HG03571 (cell line): ENCODE data around the gene POLD3.

Source experiments
- ATAC-seq: cut with Tn5 transposase; IDR thresholded peaks from one replicate; pipeline ENCODE4 v1.9.1; 2021; ENCODE audit not compliant: unreplicated experiment

Gene POLD3

GRCh38 chr11:74672332-74672955 is 80.1 kb downstream of the POLD3 start:
- no peak for ATAC-seq

DNA sequence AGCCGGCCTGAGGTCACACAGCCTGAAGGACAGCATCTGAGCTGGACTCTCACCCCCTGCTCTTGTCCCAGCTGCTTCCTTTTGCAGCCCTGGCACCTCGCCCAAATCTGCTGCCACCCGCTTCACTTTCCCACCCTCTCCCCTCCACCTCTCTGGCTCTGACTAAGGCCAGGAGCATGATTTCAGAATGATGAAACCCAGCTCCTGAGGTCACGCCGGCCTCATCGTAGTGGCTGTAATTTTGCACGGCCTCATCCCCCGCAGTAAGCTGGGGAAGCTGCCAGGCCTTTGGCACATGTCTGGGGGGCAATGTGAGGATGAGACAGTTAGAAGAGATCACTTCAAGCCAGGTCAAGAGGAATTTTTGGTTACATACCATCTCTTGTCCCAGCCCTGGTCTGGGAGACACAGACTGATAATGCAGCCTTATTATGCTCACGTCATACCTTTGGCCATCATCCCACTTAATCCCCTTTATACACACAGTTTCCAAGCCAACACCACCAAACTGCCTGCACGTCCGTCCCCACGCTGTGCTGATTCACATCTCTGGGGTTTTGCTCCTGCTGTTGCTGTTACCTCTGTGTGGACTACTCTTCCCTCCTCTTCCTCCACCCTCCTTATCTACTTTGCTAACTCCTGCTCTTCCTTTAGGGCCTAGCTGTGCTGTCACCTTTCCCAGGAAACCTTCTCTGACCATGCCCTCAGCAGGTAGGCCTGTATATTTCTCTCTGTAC is 80.7 kb downstream of the POLD3 start:
- ATAC-seq = no peak

DNA sequence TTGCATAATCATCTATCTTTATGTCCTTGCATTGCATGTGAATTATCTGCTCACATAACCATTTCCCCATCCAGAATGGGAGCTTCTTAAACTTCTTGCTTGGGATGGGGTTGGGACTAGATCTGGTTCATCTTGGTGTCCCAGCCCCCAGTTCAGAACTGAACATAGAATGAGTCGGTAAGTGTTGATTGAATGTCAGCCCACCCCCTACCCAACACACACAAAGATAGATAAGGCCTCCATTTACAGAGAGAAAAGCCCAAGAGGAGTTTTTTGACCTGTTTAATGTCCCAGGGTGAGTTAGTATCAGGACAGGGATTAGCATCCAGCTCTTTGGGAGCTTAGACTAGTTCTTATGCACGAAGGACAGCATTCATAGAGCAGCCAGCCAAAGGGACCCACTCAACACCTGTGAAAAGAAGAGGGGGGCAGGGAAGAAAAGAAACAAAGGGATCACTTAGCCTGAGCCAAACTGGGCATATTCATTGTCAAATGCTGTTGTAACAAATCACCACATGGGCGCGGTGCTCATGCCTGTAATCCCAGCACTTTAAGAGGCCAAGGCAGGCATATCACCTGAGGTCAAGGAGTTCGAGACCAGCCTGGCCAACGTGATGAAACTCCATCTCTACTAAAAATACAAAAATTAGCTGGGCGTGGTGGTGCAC is 81.4 kb downstream of the POLD3 start:
- no peak for ATAC-seq

- ATAC-seq = no peak
Observed at GRCh38 chr11:74675761-74676160, 83.4 kb downstream of the POLD3 start.

DNA sequence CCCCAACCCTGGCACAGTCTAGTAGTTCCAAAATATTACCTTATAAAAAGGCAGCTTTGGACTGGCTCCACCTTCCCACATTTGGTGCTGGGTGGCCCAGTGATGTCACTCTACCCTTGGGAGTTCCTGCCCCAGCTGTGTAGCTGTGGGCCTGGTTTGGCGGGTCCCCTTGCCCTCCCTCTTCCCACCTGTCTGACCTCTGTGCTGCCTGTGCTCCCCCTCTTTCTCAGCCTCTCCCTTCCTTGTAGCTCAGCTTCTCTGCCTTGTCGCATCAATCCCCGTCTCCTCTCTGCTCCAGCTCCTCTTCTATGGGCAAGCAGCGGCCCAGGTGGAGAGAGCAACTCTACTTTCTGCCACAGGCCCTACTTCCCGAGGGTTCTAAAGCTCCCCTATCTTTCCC is 84.2 kb downstream of the POLD3 start:
- ATAC-seq = no peak

- ATAC-seq = no peak
Observed at GRCh38 chr11:74677131-74677530, 84.7 kb downstream of the POLD3 start.

DNA sequence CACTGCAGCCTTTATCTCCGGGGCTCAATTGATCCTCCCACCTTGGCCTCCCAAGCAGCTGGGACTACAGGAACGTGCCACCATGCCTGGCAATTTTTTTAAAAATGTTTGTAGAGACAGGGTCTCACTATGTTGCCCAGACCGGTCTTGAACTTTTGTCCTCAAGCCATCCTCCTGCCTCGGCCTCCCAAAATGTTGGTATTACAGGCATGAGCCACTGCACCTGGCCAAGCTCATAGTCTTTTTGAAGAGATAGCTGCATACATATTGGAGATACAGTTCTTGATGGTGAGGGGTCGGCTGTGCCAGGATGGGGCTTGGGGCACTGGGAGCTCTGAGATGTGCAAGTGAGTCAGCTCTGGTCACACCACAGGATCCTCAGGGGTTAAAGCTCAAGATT is 85.7 kb downstream of the POLD3 start:
- ATAC-seq = no peak

DNA sequence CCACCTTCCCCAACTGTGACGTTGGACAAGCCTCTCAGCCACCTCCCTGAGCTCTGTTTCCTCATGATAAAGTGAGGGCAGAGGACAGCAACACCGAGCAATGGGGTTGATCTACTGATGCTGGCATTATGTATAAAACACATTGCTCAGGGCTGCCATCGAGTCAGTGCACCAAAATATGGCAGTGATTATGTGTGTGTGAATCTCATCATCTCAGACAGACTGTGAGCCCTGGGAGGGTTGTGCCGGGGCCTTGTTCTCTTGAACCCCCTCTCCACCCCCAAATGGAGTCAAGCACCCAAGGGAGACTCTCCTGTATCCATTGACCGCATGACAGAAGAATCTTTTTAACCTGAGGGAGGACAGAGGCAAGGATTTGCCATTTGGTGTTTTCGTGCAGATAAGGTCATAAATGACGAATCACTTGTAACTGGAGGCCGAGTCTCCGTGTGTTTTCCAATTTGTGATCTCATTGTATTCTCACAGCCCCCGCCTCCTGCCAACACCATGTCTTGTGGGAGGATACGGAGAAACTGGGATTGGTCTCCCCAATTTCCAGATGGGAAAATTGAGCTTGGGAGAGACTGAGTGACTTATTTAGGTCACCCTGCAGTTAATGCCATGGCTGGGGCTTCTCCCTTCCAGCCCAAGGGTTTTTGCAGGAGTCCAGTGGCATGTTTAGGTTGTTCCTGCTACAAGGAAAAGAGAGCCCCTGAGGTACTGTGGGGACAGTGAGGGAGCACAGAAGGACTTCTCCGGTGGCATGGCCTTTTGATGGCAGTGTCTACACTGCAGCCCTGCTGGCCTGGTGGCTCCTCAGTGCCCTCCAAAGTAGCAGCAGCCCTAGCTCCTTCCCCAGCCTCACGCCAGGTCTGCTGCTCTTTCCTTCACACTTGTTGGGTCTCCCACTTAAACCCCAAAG is 86.5 kb downstream of the POLD3 start:
- ATAC-seq = no peak

- ATAC-seq = no peak
Observed at GRCh38 chr11:74679513-74679865, 87.1 kb downstream of the POLD3 start.

- no peak for ATAC-seq
Observed at GRCh38 chr11:74680035-74680671, 87.8 kb downstream of the POLD3 start.

GRCh38 chr11:74680703-74681531 is 88.5 kb downstream of the POLD3 start:
- ATAC-seq = no peak

DNA sequence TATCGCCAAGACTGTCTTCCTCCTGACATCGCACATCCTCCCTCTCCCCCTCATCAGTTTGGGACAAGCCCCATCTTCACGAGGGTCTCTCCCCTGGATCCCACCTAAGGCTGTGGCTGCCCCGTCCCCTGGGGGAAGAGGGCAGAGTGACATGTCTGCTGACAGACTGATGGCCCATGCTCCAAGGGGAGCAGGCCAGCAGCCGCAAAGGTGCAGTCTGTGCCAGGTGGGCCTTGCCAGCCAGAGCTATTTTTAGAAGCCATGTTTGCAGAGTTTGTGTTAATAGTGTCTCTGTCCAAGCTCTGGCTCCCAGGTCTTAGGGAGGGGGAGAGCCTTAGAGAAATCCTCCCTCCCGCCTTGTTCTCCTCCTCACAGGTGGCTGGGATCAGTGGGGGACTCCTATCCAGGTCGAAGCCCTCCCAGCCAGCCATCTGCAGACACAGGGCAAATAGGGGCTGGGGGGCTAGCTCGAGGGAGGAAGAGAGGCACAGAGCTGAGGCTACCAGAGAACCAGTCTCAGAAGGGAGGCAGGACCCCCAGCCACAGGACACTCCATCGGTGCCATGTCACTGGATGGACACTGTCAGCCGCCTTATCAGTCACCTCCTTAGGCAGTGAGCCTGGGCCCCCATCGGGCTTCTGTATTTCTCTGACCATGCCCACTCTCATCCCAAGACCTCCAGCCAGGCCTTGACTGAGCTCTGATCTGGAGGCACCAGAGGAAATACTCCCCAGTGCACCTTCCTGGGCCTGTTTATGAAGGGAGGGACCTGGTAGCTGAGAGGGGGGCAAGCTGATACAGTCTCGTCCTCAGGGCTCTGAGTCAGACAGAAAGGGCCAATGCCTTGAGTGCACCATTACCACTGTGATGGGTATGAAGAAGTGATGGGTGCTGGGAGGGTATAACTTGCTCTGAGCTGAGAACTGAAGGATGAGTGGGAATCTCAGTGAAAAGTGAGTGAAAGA is 89.6 kb downstream of the POLD3 start:
- ATAC-seq = no peak

GRCh38 chr11:74682731-74683278 is 90.4 kb downstream of the POLD3 start:
- ATAC-seq = no peak

- ATAC-seq = no peak
Observed at GRCh38 chr11:74683279-74683871, 91.0 kb downstream of the POLD3 start.

- no peak for ATAC-seq
Observed at GRCh38 chr11:74683941-74684481, 91.6 kb downstream of the POLD3 start.

DNA sequence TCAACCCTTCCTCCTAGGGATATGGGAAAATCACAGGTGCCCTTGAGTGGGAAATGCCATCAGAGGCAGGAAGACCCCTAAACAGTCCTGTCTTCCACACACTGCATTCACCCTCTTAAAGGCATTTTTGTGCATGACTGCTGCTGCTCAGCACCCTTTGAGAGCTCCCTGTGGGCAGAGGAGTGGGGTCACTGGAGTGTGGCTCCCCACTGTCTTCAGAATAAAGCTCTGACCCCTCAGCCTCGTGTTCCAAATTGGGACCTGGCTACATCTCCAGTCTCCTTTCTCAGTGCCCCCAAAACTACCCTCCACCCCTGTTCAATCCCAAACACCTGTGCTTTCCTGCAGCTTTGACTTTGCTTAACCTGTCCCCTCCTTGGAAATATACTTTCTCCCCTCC is 92.3 kb downstream of the POLD3 start:
- no peak for ATAC-seq

- ATAC-seq = no peak
Observed at GRCh38 chr11:74685338-74685737, 93.0 kb downstream of the POLD3 start.

DNA sequence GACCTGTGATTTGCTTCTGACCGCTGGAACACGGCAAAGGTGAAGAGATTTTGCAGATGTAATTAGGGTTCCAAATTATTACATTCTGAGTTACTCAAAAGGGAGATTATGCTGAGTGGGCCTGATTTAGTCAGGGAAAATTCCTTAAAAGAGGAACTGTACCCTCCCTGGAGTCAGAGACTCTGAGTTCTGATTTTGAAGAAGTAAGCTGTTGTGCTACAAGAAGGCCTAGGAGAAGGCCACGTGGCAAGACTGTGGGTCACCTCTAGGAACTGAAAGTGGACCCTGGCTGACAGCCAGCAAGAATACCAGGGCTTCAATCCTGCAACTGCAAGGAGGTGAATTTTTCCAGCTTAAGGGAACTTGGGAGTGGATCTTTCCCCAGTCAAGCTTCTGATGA is 93.5 kb downstream of the POLD3 start:
- no peak for ATAC-seq
